Tibial artery (tissue), 4 donors: ENCODE data around the gene CLDN12.

Experiments
- DNase-seq, 2 donors: peaks; one replicate each; pipeline ENCODE4 v3.0.0-alpha.2; 2019
- H3K27ac ChIP-seq, 2 donors: fragments of 200-600 bp; sonication (generic) in 1 of 2; 1 replicate in 1 of 2; 2 replicates in 1 of 2; pipeline ENCODE4 v1.5.1; 2018 to 2019; ENCODE audit warnings: mild to moderate bottlenecking in 1 of 2
- H3K27me3 ChIP-seq, 2 donors: fragments of 200-600 bp; sonication (generic) in 1 of 2; one replicate each; pipeline versions ENCODE4 v1.5.1 to v1.6.0; 2016 to 2019
- H3K36me3 ChIP-seq, 3 donors: fragments of 200-600 bp; sonication (generic) in 2 of 3; one replicate each; pipeline ENCODE4 v1.5.1; 2016 to 2019; ENCODE audit warnings: mild to moderate bottlenecking in 2 of 3
- H3K4me1 ChIP-seq, 4 donors: fragments of 200-600 bp; sonication (generic) in 2 of 4; 1 replicate in 3 of 4; 2 replicates in 1 of 4; pipeline ENCODE4 v1.5.1; 2016 to 2019
- H3K4me3 ChIP-seq, 2 donors: fragments of 200-600 bp; sonication (generic) in 1 of 2; 1 replicate in 1 of 2; 2 replicates in 1 of 2; pipeline ENCODE4 v1.5.1; 2018 to 2019; ENCODE audit warnings: mild to moderate bottlenecking in 2 of 2
- H3K9me3 ChIP-seq, 3 donors: fragments of 200-600 bp; sonication (generic) in 1 of 3; one replicate each; pipeline ENCODE4 v1.5.1; 2016 to 2019
- intact Hi-C: fragments of 100-400 bp; cut with DNase I; formaldehyde crosslinking; loops from one replicate; pipeline ENCODE4 v1.15.0; 2023; ENCODE audit warnings: low total_unique reads
- TF ChIP-seq, protein P1 (sequence below), 2 experiments: fragments of 200-600 bp in 1 of 2; fragments of 450-650 bp in 1 of 2; IDR thresholded peaks; one replicate each; pipeline ENCODE4 v1.5.1; 2017 to 2019; ENCODE audit warnings: antibody characterized with exemption in 2 of 2, mild to moderate bottlenecking in 1 of 2, moderate library complexity in 1 of 2

Gene CLDN12

DNA sequence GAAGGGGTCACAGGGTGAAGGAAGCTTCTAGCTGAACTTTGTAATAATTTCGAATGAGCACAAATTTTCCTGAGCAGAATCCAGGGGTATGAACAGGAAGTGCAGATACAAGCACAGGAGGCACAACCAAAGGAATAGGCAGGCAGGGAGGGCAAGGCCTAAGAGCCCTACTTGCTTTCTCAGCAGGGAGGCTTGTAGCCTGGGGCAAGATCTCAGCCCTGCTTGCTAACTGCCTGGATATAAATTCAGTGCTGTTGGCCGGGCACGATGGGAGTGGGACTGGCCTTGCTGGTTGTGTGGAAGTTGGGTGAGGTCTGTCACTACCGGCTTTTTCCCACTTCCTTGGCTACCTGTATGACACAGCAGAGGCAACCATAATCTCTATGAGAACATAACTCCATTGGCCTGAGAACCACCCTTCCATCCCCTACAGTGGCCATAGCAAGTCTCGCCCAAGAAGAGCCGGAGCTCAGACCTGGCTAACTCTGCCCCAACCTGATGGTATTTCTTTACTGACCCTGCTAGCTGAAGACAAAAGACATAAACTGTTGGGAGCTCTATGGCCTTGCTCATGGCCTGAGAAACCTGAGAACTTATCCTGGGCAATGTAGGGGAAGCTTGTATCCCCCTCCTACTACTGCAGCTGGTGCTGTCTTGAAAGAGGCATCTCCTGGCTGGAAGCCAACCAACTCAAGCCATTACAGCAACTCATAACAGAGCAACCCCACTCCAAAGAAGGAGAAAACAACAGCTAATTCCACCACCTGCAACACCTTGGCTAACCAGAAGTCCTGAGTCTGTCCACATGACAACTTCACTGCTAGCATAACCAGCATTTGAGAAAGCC lies 27.6 kb downstream of the CLDN12 start:
- intact Hi-C loops = no loop called here
- Histone ChIP-seq H3K4me3 (no peak overlapping the region), H3K27ac (no peak overlapping the region), H3K4me1 (no peaks in the 10 kb centered on the region), H3K36me3 (peaks cover 0 to 3% (median 0%) of the 10 kb centered on the region in 3 donors), H3K27me3 (no peaks in the 10 kb centered on the region), H3K9me3 (no peaks in the 10 kb centered on the region)
- DNase-seq = no peak
- TF ChIP-seq, protein P1, sequence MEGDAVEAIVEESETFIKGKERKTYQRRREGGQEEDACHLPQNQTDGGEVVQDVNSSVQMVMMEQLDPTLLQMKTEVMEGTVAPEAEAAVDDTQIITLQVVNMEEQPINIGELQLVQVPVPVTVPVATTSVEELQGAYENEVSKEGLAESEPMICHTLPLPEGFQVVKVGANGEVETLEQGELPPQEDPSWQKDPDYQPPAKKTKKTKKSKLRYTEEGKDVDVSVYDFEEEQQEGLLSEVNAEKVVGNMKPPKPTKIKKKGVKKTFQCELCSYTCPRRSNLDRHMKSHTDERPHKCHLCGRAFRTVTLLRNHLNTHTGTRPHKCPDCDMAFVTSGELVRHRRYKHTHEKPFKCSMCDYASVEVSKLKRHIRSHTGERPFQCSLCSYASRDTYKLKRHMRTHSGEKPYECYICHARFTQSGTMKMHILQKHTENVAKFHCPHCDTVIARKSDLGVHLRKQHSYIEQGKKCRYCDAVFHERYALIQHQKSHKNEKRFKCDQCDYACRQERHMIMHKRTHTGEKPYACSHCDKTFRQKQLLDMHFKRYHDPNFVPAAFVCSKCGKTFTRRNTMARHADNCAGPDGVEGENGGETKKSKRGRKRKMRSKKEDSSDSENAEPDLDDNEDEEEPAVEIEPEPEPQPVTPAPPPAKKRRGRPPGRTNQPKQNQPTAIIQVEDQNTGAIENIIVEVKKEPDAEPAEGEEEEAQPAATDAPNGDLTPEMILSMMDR (IDR thresholded peaks at IDR 0.05) = no peak

DNA sequence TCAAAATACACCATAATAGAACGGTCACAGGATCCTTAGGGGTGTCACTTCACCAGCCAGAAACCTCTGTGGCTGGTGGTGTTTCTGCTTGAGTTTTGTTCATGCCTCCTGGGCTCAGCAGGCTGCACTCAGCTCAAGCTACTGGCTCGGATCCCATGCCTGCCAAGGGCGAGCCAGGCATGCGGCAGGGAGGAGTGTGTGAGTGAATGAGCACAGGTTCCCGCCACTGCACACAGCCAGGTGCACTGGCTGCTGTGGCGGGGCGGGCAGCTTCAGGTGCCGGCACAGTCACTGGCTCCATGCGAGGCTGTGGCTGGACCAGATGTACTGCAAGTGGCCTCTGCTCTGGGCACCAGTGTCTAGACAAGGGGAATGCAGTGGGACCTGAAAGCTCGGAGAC lies 29.5 kb downstream of the CLDN12 start:
- TF ChIP-seq, protein P1 (IDR thresholded peaks at IDR 0.05) = no peak
- no peak overlapping the region for H3K4me3 ChIP-seq
- no peaks in the 10 kb centered on the region for H3K4me1 ChIP-seq
- no peaks in the 10 kb centered on the region for H3K9me3 ChIP-seq
- no peak overlapping the region for H3K27ac ChIP-seq
- no peak for DNase-seq
- peaks cover 0 to 3% (median 0%) of the 10 kb centered on the region in 3 donors for H3K36me3 ChIP-seq
- intact Hi-C loops = no loop called here
- H3K27me3 ChIP-seq = no peaks in the 10 kb centered on the region

DNA sequence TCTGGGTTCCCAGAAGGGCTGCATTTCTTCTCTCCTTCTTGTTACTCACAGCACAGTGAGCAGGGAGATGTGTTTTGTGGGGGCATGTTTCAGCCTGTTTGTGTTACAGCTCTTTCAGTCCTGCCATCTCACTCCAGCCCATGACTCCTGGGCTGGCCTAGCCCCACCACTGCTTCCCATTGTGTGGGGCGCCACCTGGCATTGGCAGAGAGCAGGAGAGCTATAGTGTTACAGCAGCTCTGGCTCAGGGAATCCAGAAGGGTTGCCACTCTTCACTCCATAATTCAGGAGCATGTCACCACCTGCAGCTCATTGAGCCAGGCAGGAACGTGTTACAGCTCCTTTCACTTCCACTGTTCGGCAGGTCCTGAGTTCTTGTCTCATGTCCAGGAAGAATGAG lies 30.0 kb downstream of the CLDN12 start:
- no peak overlapping the region for H3K4me3 ChIP-seq
- peaks cover 0 to 3% (median 0%) of the 10 kb centered on the region in 3 donors for H3K36me3 ChIP-seq
- TF ChIP-seq, protein P1 (IDR thresholded peaks at IDR 0.05) = no peak
- DNase-seq = no peak
- H3K9me3 ChIP-seq = no peaks in the 10 kb centered on the region
- no peak overlapping the region for H3K27ac ChIP-seq
- H3K27me3 ChIP-seq = no peaks in the 10 kb centered on the region
- intact Hi-C loops = no loop called here
- no peaks in the 10 kb centered on the region for H3K4me1 ChIP-seq

DNA sequence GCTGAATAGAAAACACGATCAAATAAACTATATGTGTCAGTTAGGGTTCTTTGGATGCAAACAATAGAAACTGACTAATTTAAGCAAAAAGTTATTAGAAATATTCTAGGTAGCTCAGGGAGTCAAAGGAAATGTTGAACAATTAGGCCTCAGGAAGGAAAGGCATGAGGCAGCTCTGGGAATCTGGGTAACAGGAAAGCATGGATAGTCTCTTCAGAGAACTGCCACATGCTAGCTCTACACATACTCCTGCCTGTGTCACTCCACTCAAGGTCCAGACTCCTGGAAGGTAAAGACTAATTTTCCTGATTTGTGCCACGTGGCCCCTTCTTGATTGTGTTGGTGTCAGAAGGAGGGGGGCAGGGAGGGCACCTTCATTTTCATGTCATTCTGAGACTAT lies 42.4 kb downstream of the CLDN12 start:
- TF ChIP-seq, protein P1 (IDR thresholded peaks at IDR 0.05) = no peak
- DNase-seq = no peak
- intact Hi-C loops = no loop called here
- Histone ChIP-seq H3K4me3 (no peak overlapping the region), H3K27me3 (no peaks in the 10 kb centered on the region), H3K9me3 (no peaks in the 10 kb centered on the region), H3K36me3 (no peaks in the 10 kb centered on the region), H3K27ac (no peak overlapping the region), H3K4me1 (no peaks in the 10 kb centered on the region)

DNA sequence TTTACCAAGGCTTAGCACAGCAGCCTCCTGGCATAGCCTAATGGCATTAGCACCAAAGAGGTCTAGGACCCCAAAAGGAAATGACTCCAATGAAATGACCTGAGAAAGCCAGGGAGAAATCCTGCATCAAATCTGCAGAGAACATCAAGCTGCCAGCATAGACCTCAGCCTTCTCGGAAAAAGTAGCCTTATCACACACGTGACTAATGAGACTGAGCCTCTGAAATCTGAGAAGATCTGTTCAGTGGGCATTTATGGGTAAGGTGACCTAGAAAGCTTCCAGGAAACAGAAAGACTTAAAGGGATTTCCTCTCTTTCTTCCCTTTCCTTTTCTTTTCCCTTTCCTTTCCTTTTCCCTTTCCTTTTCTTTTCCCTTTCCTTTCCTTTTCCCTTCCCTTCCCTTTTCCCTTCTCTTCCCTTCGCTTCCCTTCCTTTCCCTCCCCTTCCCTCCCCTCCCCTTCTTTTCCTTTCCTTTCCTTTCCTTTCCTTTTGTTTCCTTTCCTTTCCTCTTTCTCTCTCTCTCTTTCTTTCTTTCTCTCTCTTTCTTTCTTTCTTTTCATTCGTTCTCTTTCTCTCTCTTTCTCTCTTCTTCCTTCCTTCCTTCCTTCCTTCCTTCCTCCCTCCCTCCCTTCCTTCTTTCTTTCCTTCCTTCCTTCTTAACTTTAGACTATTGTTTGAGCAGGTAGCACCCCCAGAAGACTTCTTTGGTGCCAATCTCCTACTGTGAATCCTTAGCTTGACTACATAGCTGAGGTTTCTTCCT lies 43.1 kb downstream of the CLDN12 start:
- Histone ChIP-seq H3K4me3 (no peak overlapping the region), H3K27me3 (no peaks in the 10 kb centered on the region), H3K27ac (no peak overlapping the region), H3K36me3 (no peaks in the 10 kb centered on the region), H3K4me1 (no peaks in the 10 kb centered on the region), H3K9me3 (no peaks in the 10 kb centered on the region)
- intact Hi-C loops = no loop called here
- TF ChIP-seq, protein P1 (IDR thresholded peaks at IDR 0.05) = no peak
- DNase-seq = no peak
